IMR-90 (cell line): ENCODE measurements around the gene AKR1E2. TPM values are rescaled to one million over a fixed set of nuclear protein-coding genes. Genes with fewer than 3 reads are reported as not detected.

Experiments
- ATAC-seq: fragments of 200-7000 bp; cut with Tn5 transposase; 2 replicates; pipeline ENCODE4 v1.9.1; 2020; ENCODE audit warnings: low read depth, mild to moderate bottlenecking, moderate library complexity
- BruUV-seq: library from RNA; stranded (reverse); fragments of 400-500 nt; replicated peaks from 2 replicates; lab custom pipeline; 2021; lab: Mats Ljungman, UMichigan
- CTCF ChIA-PET: fragments of 300-600 bp; formaldehyde crosslinking; extraction: SDS; loops from one replicate; lab custom pipeline; 2021; ENCODE audit warnings: antibody characterized with exemption; lab: Yijun Ruan, JAX
- POLR2A ChIA-PET: fragments of 300-600 bp; sonication (Branson Sonifier 250); formaldehyde crosslinking; loops from one replicate; lab custom pipeline; 2022; ENCODE audit warnings: antibody characterized with exemption; ENCODE audit not compliant: unreplicated experiment; lab: Charles Lee
- DNase-seq: peaks from one replicate; pipeline ENCODE4 v3.0.0; 2013
- H2AFZ ChIP-seq: replicated peaks from 2 replicates; pipeline ENCODE3; 2013; ENCODE audit warnings: low read length, mild to moderate bottlenecking; ENCODE audit not compliant: poor library complexity
- H2AK5ac ChIP-seq: 2 replicates; pipeline ENCODE4 v1.6.1; 2013; ENCODE audit warnings: low read depth, low read length, inconsistent platforms
- H2AK9ac ChIP-seq: replicated peaks from 2 replicates; pipeline ENCODE3; 2013; ENCODE audit warnings: mild to moderate bottlenecking, low read depth, low read length, moderate library complexity; ENCODE audit not compliant: poor library complexity
- H2BK120ac ChIP-seq: 2 replicates; pipeline ENCODE4 v1.6.1; 2013; ENCODE audit warnings: low read depth, low read length, inconsistent platforms
- H2BK15ac ChIP-seq: 3 replicates; pipeline ENCODE4 v1.6.1; 2013; ENCODE audit warnings: low read depth, low read length, inconsistent platforms
- H2BK20ac ChIP-seq: 2 replicates; pipeline ENCODE4 v1.6.1; 2013; ENCODE audit warnings: low read depth, mild to moderate bottlenecking, inconsistent platforms, low read length, moderate library complexity
- H2BK5ac ChIP-seq: 2 replicates; pipeline ENCODE4 v1.6.1; 2013; ENCODE audit warnings: mild to moderate bottlenecking, low read depth, low read length, inconsistent platforms; ENCODE audit not compliant: poor library complexity, severe bottlenecking
- H3K14ac ChIP-seq: replicated peaks from 2 replicates; pipeline ENCODE4 v1.6.1; 2013; ENCODE audit warnings: low read depth, low read length, inconsistent platforms
- H3K18ac ChIP-seq: 2 replicates; pipeline ENCODE4 v1.6.1; 2013; ENCODE audit warnings: low read depth, low read length, control low read depth
- H3K23ac ChIP-seq: 2 replicates; pipeline ENCODE4 v1.6.1; 2013; ENCODE audit warnings: low read depth, low read length, inconsistent platforms
- H3K27ac ChIP-seq: 2 replicates; pipeline ENCODE4 v1.5.1; 2013; ENCODE audit warnings: mild to moderate bottlenecking, control low read depth, low read length; ENCODE audit not compliant: insufficient read depth
- H3K27me3 ChIP-seq: 2 replicates; pipeline ENCODE4 v1.6.1; 2013; ENCODE audit warnings: low read length; ENCODE audit not compliant: control insufficient read depth, insufficient read depth
- H3K36me3 ChIP-seq: 2 replicates; pipeline ENCODE4 v1.6.1; 2013; ENCODE audit warnings: low read length, mixed read lengths; ENCODE audit not compliant: control insufficient read depth, insufficient read depth
- H3K4ac ChIP-seq: 2 replicates; pipeline ENCODE4 v1.6.1; 2013; ENCODE audit warnings: low read depth, low read length, inconsistent platforms
- H3K4me1 ChIP-seq: 2 replicates; pipeline ENCODE4 v1.6.1; 2013; ENCODE audit warnings: low read length, mixed read lengths; ENCODE audit not compliant: control insufficient read depth, insufficient read depth
- H3K4me2 ChIP-seq: 2 replicates; pipeline ENCODE4 v1.6.1; 2013; ENCODE audit warnings: low read depth, mild to moderate bottlenecking, control low read depth, low read length, moderate library complexity
- H3K4me3 ChIP-seq: 2 replicates; pipeline ENCODE4 v1.5.1; 2013; ENCODE audit warnings: low read depth, mild to moderate bottlenecking, control low read depth, low read length, moderate library complexity; ENCODE audit not compliant: insufficient read depth
- H3K56ac ChIP-seq: 2 replicates; pipeline ENCODE4 v1.6.1; 2013; ENCODE audit warnings: low read length, inconsistent platforms; ENCODE audit not compliant: insufficient read depth; ENCODE audit errors: extremely low read depth
- H3K79me1 ChIP-seq, 2 experiments: 2 replicates each; pipeline ENCODE4 v1.6.1; 2013; ENCODE audit warnings: low read length in 2 of 2, inconsistent platforms in 1 of 2, low read depth in 1 of 2
- H3K9ac ChIP-seq: 2 replicates; pipeline ENCODE4 v1.6.1; 2013; ENCODE audit warnings: low read depth, low read length, control low read depth
- H3K9me1 ChIP-seq: 2 replicates; pipeline ENCODE4 v1.6.1; 2013; ENCODE audit warnings: low read length, inconsistent platforms; ENCODE audit not compliant: insufficient read depth
- H3K9me3 ChIP-seq: 2 replicates; pipeline ENCODE4 v1.6.1; 2013; ENCODE audit warnings: low read length; ENCODE audit not compliant: control insufficient read depth, insufficient read depth
- H4K20me1 ChIP-seq: 2 replicates; pipeline ENCODE4 v1.6.1; 2013; ENCODE audit warnings: low read length, inconsistent platforms; ENCODE audit not compliant: insufficient read depth
- H4K5ac ChIP-seq: 2 replicates; pipeline ENCODE4 v1.6.1; 2013; ENCODE audit warnings: mild to moderate bottlenecking, low read depth, low read length, control low read depth
- H4K8ac ChIP-seq, 2 experiments: 2 replicates each; pipeline ENCODE4 v1.6.1; 2013; ENCODE audit warnings: low read depth in 2 of 2, low read length in 2 of 2, control low read depth in 1 of 2, inconsistent platforms in 1 of 2
- H4K91ac ChIP-seq: 2 replicates; pipeline ENCODE4 v1.6.1; 2013; ENCODE audit warnings: low read depth, low read length, inconsistent platforms; ENCODE audit not compliant: insufficient read depth
- BHLHE40 ChIP-seq: fragments of 150-350 bp; IDR thresholded peaks from 2 replicates; pipeline ENCODE4 v1.6.1; 2016; ENCODE audit warnings: mild to moderate bottlenecking, low read depth, low read length
- CEBPB ChIP-seq: IDR thresholded peaks from 2 replicates; pipeline ENCODE4 v1.6.1; 2012; ENCODE audit warnings: low read depth, low read length, improper control_type of control experiment
- CHD1 ChIP-seq: IDR thresholded peaks from 2 replicates; pipeline ENCODE4 v1.6.1; 2012; ENCODE audit warnings: low read depth, low read length, improper control_type of control experiment
- CTCF ChIP-seq: conservative IDR thresholded peaks from 2 replicates; pipeline ENCODE4 v1.5.1; 2012; ENCODE audit warnings: mild to moderate bottlenecking, low read depth, low read length, improper control_type of control experiment
- ELK1 ChIP-seq: fragments of 150-350 bp; IDR thresholded peaks from 2 replicates; pipeline ENCODE4 v1.6.1; 2016; ENCODE audit warnings: low read depth, mild to moderate bottlenecking, low read length, moderate library complexity, borderline replicate concordance
- FOS ChIP-seq: fragments of 150-350 bp; IDR thresholded peaks from 2 replicates; pipeline ENCODE4 v1.6.1; 2016; ENCODE audit warnings: low read depth, low read length
- MAFK ChIP-seq: IDR thresholded peaks from 2 replicates; pipeline ENCODE4 v1.6.1; 2012; ENCODE audit warnings: low read depth, low read length, improper control_type of control experiment
- MAZ ChIP-seq: IDR thresholded peaks from 2 replicates; pipeline ENCODE4 v1.6.1; 2012; ENCODE audit warnings: low read depth, mild to moderate bottlenecking, low read length, improper control_type of control experiment, moderate library complexity, borderline replicate concordance
- MXI1 ChIP-seq: IDR thresholded peaks from 2 replicates; pipeline ENCODE4 v1.6.1; 2012; ENCODE audit warnings: low read depth, mild to moderate bottlenecking, low read length, moderate library complexity, borderline replicate concordance
- NFE2L2 ChIP-seq: fragments of 150-350 bp; IDR thresholded peaks from 2 replicates; pipeline ENCODE4 v1.6.1; 2016; ENCODE audit warnings: low read depth, mild to moderate bottlenecking, low read length
- POLR2A ChIP-seq: IDR thresholded peaks from 2 replicates; pipeline ENCODE4 v1.6.1; 2012; ENCODE audit warnings: mild to moderate bottlenecking, low read depth, low read length
- RAD21 ChIP-seq: IDR thresholded peaks from 2 replicates; pipeline ENCODE4 v1.6.1; 2012; ENCODE audit warnings: low read length, improper control_type of control experiment
- RCOR1 ChIP-seq: IDR thresholded peaks from 2 replicates; pipeline ENCODE4 v1.6.1; 2012; ENCODE audit warnings: mild to moderate bottlenecking, low read length, improper control_type of control experiment; ENCODE audit not compliant: insufficient replicate concordance
- RFX5 ChIP-seq: IDR thresholded peaks from 2 replicates; pipeline ENCODE4 v1.8.0; 2012; ENCODE audit warnings: low read depth, mild to moderate bottlenecking, low read length, moderate library complexity
- SMC3 ChIP-seq: fragments of 150-350 bp; IDR thresholded peaks from 2 replicates; pipeline ENCODE4 v1.6.1; 2016; ENCODE audit warnings: low read depth, mild to moderate bottlenecking, antibody characterized with exemption, low read length, moderate library complexity
- USF2 ChIP-seq: fragments of 150-350 bp; IDR thresholded peaks from 2 replicates; pipeline ENCODE4 v1.6.1; 2017; ENCODE audit warnings: mild to moderate bottlenecking, antibody characterized with exemption, low read length, low read depth
- WGBS, 2 experiments: methylation state at CpG; one replicate each; pipeline versions ENCODE4 v1.1.5 to v1.1.7; 2013; ENCODE audit warnings: missing lambda C conversion rate in 2 of 2; ENCODE audit not compliant: insufficient read length in 1 of 2; ENCODE audit errors: extremely low coverage in 2 of 2; 5-methylcytosine and 5-hydroxymethylcytosine counted together
- dilution Hi-C: fragments of 300-500 bp; cut with HindIII; formaldehyde crosslinking; loops from one replicate; pipeline ENCODE4 v1.14.3; 2018; ENCODE audit warnings: low sequenced_read_pairs; ENCODE audit not compliant: unreplicated experiment
- in situ Hi-C: fragments of 300-500 bp; cut with MboI; formaldehyde crosslinking; loops from 3 replicates; pipeline ENCODE4 v1.14.3; 2019; ENCODE audit warnings: low sequenced_read_pairs, inconsistent platforms, mixed read lengths
- intact Hi-C: fragments of 100-400 bp; cut with micrococcal nuclease; formaldehyde crosslinking; loops from 2 replicates; pipeline ENCODE4 v1.10.0; 2022
- polyA plus RNA-seq, 3 experiments: library from polyadenylated mRNA; depleted of rRNA; stranded (reverse); fragments of >200 nt; gene quantifications; 2 replicates each; pipeline ENCODE4 v1.2.3, GENCODE V29; 2012; ENCODE audit warnings: low replicate concordance in 1 of 3
- total RNA-seq: library from RNA; depleted of rRNA; stranded (reverse); fragments of >200 nt; gene quantifications from 2 replicates; pipeline ENCODE4 v1.2.3, GENCODE V29; 2012

The AKR1E2 gene
- total and polyA plus RNA-seq, 2 of the 4 experiments (the other 2 are of a cell fraction), result 1.2 to 3.4 TPM

- H2BK5ac ChIP-seq, result peak overlapping the region; percentile 23
- H2BK20ac ChIP-seq, result peak overlapping the region; percentile 97
- 0 out of 2 replicates have a peak overlapping the region, but pooled peaks have one; percentile 8 for H3K56ac ChIP-seq
- TF ChIP-seq USF2 (no peak), MXI1 (no peak), POLR2A (no peak), RFX5 (no peak), MAZ (no peak), CHD1 (no peak), MAFK (no peak), CEBPB (no peak), NFE2L2 (no peak), SMC3 (no peak), RAD21 (no peak), FOS (no peak), ELK1 (no peak), RCOR1 (no peak), BHLHE40 (no peak), CTCF (no peak)
- peaks cover 5% of the 10 kb centered on the region; the same call in 1 of the 2 replicates for H3K4me1 ChIP-seq
- no peak overlapping the region for H2AK9ac ChIP-seq
- peak overlapping the region; percentile 27 for H2AFZ ChIP-seq
- H3K79me1 ChIP-seq, result peaks cover 0 to 34% of the 10 kb centered on the region in 2 experiments; a peak in 3 of 4 replicates
- peak overlapping the region; percentile 76 for H2AK5ac ChIP-seq
- BruUV-seq, result no TSS peak
- H3K9me1 ChIP-seq, result peaks cover 14% of the 10 kb centered on the region
- 10% methylated on average over 2 of the region's 9 CpGs; no CpG with 5 or more reads in 1 of the 2 experiments for WGBS, 2 experiments
- H4K5ac ChIP-seq, result peak overlapping the region; percentile 0
- no peak overlapping the region for H3K4me2 ChIP-seq
- peak; percentile 73 for DNase-seq
- dilution Hi-C loops, result no loop called here
- peak overlapping the region; percentile 61 for H3K14ac ChIP-seq
- no peaks in the 10 kb centered on the region for H3K36me3 ChIP-seq
- H2BK120ac ChIP-seq, result peak overlapping the region; percentile 73
- no peak overlapping the region for H3K4me3 ChIP-seq
- intact Hi-C loops, result loop anchor here (10.0 kb wide), 1 partner anchor 575 kb away; no protein-coding TSS in a partner anchor
- H3K23ac ChIP-seq, result peak overlapping the region; percentile 33; the same call in 1 of the 2 replicates
- ChIA-PET CTCF (no interaction called here), POLR2A (interaction anchor here (0.7 kb wide), 1 partner anchor 1385 kb away, joined by 5 read pairs; no protein-coding TSS in a partner anchor)
- H4K20me1 ChIP-seq, result no peaks in the 10 kb centered on the region
- H3K4ac ChIP-seq, result peak overlapping the region; percentile 87
- H2BK15ac ChIP-seq, result peak overlapping the region; percentile 89; the same call in 2 of the 3 replicates
- peak overlapping the region; percentile 17 to 70 for H4K8ac ChIP-seq
- no peaks in the 10 kb centered on the region for H3K9me3 ChIP-seq
- peak overlapping the region; percentile 12; the same call in 1 of the 2 replicates for H3K18ac ChIP-seq
- H3K27me3 ChIP-seq, result no peaks in the 10 kb centered on the region
- in situ Hi-C loops, result no loop called here
- no peak overlapping the region for H3K27ac ChIP-seq
- no peak overlapping the region for H3K9ac ChIP-seq
- H4K91ac ChIP-seq, result peak overlapping the region; percentile 89
- ATAC-seq, result no peak
Measured at GRCh38 chr10:4810092-4810491, 15.9 kb upstream of the AKR1E2 start.
